ENCODE results near the gene GNB5.

Gene GNB5

DNA sequence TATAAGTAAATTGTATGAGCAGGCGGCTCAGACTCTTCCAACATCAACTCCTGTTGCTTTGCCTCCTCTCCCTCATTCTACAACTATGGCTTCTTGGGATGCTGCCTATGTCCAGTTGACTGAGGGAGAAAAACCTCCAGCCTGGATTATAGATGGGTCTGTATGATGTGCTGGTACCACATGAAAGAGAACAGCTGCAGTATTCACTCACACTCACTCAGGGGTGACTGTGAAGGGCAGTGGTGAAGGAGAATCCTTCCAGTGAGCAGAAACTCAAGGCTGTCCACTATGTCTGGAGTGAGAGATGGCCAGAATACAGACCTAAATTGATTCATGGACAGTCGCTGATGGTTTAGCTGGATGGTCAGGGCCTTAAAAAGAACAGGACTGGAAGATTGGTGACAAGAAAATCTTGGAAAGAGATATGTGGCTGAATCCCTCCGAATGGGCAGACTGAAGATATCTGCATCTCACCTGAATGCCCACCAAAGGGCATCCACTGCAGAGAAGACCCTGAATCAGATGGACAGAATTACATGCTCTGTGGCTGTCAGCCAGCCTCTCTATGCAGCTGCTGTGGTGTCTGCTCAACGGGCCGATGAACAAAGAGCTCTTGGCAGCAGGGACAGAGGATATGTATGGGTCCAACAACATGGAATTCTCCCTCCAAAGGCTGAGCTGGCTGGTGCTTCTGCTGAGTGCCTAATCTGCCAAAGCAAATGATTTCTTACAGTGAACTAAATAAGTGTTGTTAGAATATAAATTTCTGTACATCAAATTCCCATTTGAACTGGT, 76.7 kb downstream of the GNB5 start:
- no peak for TF ChIP-seq CTCF (IDR thresholded peaks at IDR 0.05; ENCODE audit: low read depth, low read length, missing control alignments)
- H3K4me3 ChIP-seq (replicated peaks; ENCODE audit: low read depth, low read length) = no peak overlapping the region
- DNase-seq (ENCODE audit: extremely low read depth, low read depth) = no peak

GRCh38 chr15:52113708-52114107, 77.5 kb downstream of the GNB5 start:
- TF ChIP-seq CTCF (IDR thresholded peaks at IDR 0.05; ENCODE audit: low read depth, low read length, missing control alignments) = no peak
- no peak for DNase-seq (ENCODE audit: extremely low read depth, low read depth)
- H3K4me3 ChIP-seq (replicated peaks; ENCODE audit: low read depth, low read length) = no peak overlapping the region

GRCh38 chr15:52113235-52113634, 78.0 kb downstream of the GNB5 start:
- H3K4me3 ChIP-seq (replicated peaks; ENCODE audit: low read depth, low read length) = no peak overlapping the region
- no peak for DNase-seq (ENCODE audit: extremely low read depth, low read depth)
- TF ChIP-seq CTCF (IDR thresholded peaks at IDR 0.05; ENCODE audit: low read depth, low read length, missing control alignments) = no peak

GRCh38 chr15:52112203-52112750, 78.9 kb downstream of the GNB5 start:
- DNase-seq (ENCODE audit: extremely low read depth, low read depth) = no peak
- no peak for TF ChIP-seq CTCF (IDR thresholded peaks at IDR 0.05; ENCODE audit: low read depth, low read length, missing control alignments)
- H3K4me3 ChIP-seq (replicated peaks; ENCODE audit: low read depth, low read length) = peak overlapping the region; percentile 34

DNA sequence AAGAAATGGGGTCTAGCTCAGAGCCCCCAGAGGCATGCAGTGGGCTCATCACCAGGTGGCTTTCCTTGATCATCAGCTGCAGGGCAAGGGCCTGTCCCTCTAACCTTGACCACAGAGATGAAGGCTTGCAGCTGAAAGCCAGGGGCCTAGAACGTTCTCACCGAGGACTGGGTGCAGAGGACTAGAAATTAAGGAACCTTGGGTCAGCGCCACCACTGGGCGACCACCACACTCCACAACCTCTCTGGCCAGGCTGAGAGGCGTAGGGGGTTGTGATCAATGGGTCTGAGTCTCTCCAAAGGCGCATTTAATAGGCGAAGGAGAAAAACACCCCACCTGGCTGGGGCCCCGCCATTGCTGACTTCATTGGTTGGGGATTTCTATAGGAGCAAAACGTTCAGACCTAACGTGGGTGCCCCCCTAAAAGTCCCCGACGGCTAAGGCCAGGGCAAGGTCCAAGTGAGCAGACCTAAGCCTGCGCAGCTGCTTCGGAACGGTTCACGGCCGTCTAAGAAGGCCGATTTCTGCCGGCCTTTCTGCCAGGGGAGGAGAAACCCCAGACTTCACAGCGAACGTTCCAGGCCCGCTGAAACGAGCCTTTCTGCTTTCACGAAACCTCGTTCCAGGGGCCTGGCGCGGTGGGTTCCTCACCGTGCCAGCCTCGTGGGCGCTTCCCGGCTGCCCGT, 79.5 kb downstream of the GNB5 start:
- no peak for TF ChIP-seq CTCF (IDR thresholded peaks at IDR 0.05; ENCODE audit: low read depth, low read length, missing control alignments)
- peak overlapping the region; percentile 34; the same call in 1 of the 2 replicates for H3K4me3 ChIP-seq (replicated peaks; ENCODE audit: low read depth, low read length)
- no peak for DNase-seq (ENCODE audit: extremely low read depth, low read depth)

DNA sequence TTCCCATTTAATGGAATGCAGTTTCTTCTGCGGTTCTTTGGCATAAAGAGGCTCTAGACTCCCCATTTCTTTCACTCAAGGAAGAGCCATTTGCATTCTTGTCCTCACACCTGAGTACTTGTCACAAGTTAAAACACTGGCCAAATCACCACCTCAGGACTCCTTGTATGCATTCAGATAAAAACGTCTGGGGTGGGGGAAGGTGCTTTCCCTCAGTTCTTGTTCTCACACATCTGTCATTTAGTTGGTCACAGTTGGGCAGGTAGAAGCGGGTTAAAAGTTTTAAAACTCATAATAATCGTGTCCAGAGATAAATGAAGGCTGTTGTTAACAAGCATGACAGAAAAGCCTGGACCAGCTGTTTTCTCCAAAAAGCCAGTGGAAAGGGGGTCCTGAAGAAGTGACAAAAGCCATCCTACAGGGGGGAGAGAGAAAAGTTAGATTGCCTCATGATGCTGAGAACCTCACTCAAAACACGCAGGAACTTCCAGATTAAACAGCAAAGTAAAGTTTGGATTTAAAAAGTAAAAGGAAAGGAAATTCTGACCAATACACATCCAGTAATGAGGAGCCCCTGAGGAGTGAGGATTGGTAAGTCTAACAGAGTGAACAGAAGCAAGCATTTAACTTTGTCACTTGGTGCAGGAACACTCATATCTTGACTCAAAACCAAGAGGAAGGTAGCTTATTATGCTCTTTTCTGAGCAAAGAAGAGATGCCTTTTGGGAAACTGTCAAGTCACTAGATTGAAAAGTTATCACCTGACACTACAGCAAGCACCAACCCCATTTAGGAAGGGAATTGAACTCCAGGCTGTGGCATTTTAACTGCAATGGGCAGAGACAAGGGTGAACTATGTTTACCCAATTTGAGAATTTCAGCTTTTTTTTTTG, 81.4 kb downstream of the GNB5 start:
- DNase-seq (ENCODE audit: extremely low read depth, low read depth) = no peak
- no peak for TF ChIP-seq CTCF (IDR thresholded peaks at IDR 0.05; ENCODE audit: low read depth, low read length, missing control alignments)
- no peak overlapping the region for H3K4me3 ChIP-seq (replicated peaks; ENCODE audit: low read depth, low read length)
